Breast epithelium (tissue), 3 donors: Measurements from ENCODE around the gene FRMD3.

Experiments used
- CTCF ChIP-seq, 3 donors: fragments of 450-650 bp; IDR thresholded peaks; one replicate each; pipeline ENCODE4 v1.5.1; 2016 to 2017; ENCODE audit warnings: antibody characterized with exemption in 3 of 3, mild to moderate bottlenecking in 3 of 3, moderate library complexity in 3 of 3
- POLR2A ChIP-seq: fragments of 450-650 bp; IDR thresholded peaks from one replicate; pipeline ENCODE4 v1.6.1; 2016; ENCODE audit warnings: antibody characterized with exemption, mild to moderate bottlenecking, moderate library complexity

- TF ChIP-seq POLR2A (no peak), CTCF (IDR thresholded peaks at IDR 0.05) (no peak)
These were observed 271.3 kb downstream of the FRMD3 start for GRCh38 chr9:83266666-83267496.
